T follicular helper cell (primary cell): ENCODE measurements around the gene GRIN3B.

Experiments used
- DNase-seq: peaks from one replicate; pipeline ENCODE4 v3.0.0-alpha.2; 2020; ENCODE audit warnings: low read depth

The GRIN3B gene

GRCh38 chr19:991174-991931 is 8.9 kb upstream of the GRIN3B start:
- peak; percentile 71 for DNase-seq

- no peak for DNase-seq
Measured at GRCh38 chr19:991932-992669, 8.1 kb upstream of the GRIN3B start.

DNA sequence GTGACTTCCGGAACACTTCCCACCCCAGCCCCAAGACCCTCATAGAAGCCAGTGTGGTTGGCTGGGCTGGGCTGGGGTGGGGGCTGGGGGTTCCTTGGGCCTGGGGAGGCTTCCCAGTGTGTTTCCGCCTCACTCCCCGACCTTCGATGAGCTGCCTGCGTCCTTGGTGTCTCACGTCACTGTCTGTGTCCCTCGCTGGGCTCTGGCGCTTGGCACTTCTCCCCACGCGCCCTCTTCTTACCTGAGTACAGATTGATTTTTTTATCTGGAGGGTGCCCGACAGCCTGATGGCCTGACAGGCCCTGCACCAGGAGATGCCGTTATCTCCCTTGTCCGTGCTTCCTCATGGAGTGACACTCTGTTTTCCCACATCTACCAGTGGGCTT is 7.6 kb upstream of the GRIN3B start:
- no peak for DNase-seq

- DNase-seq: no peak
Measured at GRCh38 chr19:993361-993830, 6.8 kb upstream of the GRIN3B start.

- DNase-seq: no peak
Measured at GRCh38 chr19:993831-994393, 6.3 kb upstream of the GRIN3B start.

DNA sequence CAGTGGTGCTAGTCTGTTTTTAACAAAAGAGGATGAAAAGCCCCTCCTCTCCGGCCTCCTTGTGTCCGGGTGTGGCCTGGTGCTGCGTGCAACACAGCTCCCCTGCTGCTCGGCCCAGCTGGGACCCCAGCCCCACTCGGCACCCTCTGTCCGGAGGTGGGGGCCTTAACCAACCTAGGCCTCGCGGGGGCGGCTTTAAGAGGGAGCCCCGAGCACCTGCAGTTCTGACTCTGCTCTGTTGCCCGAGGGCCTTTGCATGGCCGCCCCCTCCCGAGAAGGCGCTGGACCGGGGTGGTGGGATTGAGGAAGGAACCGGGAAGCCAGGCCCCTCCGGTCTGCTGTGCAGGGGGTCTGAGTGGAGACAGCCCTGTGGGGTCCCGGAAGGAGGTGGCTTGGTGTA is 5.7 kb upstream of the GRIN3B start:
- no peak for DNase-seq

DNA sequence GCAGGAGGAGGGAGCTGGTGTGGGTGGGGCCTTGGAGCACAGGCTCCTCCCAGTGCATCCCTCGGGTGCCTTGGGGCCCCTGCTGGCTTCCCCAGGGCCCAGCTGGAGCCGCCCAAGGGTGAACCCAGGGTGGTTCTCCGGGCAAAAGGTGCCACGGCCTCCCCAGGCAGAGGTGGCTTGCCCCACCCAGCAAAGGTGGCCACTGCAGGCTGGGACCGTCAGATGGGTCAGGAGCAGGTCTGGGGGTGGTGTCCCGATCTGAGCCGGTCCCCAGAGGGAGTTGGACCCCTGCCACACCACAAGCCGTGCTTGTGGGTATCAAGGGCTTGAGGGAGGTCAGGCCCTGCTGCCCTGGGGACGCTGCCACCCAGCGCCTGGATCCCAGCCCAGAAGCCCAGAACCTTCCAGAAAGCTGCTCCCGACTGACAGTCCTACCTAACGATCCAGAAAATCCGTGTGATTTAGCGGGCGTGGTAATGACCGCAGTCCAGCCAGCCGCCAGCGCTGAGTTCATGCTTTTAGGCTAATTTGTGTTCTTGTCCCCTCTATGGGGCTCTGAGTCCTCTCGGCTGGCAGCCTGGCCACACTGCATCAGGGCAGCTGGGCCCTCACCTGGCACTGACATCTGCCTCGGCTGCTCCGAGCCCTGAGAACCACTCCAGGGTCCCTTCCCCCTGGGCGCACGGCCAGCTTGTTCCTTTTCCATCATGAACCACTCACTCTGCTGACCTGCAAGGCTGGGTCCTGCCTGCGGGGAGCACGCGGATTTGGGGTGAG is 5.0 kb upstream of the GRIN3B start:
- DNase-seq: no peak

- DNase-seq: peak; percentile 88
Measured at GRCh38 chr19:996051-996838, 4.0 kb upstream of the GRIN3B start.

GRCh38 chr19:998064-998463 is 2.2 kb upstream of the GRIN3B start:
- DNase-seq: no peak

DNA sequence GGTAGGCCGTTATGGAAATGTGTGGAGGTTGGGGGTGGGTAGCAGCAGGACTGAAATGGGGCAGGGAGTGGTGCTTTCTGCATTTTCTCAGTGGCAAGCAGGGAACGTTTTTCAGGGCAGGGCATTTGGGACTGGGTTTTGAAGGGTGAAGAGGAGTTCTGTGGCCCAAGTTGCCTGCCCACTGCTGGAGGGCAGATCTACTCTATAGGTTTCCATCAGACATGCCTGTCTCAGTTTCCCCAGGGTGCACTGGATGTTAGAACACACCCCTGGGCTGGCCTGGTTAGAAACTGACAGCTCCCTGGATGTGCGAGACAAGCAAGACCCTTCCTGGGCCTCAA is 870 bp upstream of the GRIN3B start:
- no peak for DNase-seq

- no peak for DNase-seq
Measured at GRCh38 chr19:1000591-1001537, 645 bp downstream of the GRIN3B start.

DNA sequence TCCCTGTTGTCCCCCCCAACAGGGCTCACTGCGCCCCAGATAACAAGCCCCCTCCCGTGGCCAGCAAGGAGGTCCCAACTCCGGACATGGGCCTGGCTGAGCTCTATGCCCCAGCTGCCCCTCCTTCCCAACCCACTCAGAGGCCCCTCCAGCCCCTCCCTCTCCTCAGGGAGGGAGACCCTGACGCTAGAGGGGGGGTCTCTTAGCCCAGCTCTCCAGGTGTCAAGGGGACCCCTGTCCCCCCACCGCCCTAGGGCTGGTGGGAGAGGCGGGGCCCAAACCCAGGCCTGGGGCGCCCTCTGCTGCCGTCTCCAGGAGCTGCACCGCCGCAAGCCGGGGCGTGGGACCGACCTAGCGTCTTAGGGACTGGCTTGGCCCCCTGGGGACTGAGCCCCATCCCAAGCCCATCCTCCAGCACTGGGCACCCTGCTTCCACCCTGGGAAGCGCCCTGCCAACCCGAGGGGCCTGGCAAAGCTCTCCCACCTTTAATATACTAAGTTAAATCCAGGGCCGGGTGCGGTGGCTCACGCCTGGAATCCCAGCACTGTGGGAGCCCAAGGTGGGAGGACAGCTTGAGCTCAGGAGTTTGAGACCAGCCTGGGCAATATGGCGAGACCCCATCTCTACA is 1.4 kb downstream of the GRIN3B start:
- DNase-seq: peak; percentile 53

DNA sequence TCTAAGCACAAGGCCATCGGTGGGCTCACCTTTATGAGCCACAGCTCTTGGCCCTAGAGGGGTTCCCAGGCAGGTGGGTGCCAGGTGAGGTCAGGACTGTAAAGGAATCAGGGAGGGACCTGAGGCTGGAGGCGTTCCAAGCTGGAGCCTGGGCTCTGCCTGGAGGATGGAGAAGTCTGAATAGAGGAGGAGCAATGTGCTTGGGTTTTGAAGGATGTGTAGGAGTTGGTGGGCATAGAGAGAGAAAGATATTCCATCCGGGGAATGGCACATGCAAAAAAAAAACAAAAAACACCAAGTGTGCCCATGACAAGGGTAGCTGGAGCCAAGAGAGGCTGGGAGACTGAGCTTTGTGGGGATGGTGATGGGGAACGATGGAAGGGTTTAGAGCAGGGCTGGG is 2.4 kb downstream of the GRIN3B start:
- DNase-seq: no peak

DNA sequence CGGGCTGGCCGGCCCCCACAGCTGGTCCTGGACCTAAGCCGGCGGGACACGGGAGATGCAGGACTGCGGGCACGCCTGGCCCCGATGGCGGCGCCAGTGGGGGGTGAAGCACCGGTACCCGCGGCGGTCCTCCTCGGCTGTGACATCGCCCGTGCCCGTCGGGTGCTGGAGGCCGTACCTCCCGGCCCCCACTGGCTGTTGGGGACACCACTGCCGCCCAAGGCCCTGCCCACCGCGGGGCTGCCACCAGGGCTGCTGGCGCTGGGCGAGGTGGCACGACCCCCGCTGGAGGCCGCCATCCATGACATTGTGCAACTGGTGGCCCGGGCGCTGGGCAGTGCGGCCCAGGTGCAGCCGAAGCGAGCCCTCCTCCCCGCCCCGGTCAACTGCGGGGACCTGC is 3.1 kb downstream of the GRIN3B start:
- no peak for DNase-seq

- no peak for DNase-seq
Measured at GRCh38 chr19:1004204-1004802, 4.1 kb downstream of the GRIN3B start.

DNA sequence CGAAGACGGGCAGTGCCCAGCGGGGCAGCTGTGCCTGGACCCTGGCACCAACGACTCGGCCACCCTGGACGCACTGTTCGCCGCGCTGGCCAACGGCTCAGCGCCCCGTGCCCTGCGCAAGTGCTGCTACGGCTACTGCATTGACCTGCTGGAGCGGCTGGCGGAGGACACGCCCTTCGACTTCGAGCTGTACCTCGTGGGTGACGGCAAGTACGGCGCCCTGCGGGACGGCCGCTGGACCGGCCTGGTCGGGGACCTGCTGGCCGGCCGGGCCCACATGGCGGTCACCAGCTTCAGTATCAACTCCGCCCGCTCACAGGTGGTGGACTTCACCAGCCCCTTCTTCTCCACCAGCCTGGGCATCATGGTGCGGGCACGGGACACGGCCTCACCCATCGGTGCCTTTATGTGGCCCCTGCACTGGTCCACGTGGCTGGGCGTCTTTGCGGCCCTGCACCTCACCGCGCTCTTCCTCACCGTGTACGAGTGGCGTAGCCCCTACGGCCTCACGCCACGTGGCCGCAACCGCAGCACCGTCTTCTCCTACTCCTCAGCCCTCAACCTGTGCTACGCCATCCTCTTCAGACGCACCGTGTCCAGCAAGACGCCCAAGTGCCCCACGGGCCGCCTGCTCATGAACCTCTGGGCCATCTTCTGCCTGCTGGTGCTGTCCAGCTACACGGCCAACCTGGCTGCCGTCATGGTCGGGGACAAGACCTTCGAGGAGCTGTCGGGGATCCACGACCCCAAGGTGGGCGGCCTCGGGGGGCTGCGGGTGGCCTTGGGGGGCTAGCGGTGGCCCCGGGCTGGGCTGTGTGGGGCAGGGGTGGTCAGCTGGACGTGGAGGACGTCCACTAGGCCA is 4.8 kb downstream of the GRIN3B start:
- DNase-seq: no peak

GRCh38 chr19:1006711-1007398 is 6.6 kb downstream of the GRIN3B start:
- DNase-seq: no peak
